GM18498 (cell line): ENCODE data around the gene RUNX1.

Source experiments
- ATAC-seq: cut with Tn5 transposase; IDR thresholded peaks from one replicate; pipeline ENCODE4 v1.9.1; 2021; ENCODE audit warnings: mild to moderate bottlenecking, moderate library complexity; ENCODE audit not compliant: unreplicated experiment

The RUNX1 gene

GRCh38 chr21:34949499-34949898 lies 99.6 kb downstream of the RUNX1 start:
- ATAC-seq = no peak

- no peak for ATAC-seq
Observed at GRCh38 chr21:34949030-34949429, 100.1 kb downstream of the RUNX1 start.

- ATAC-seq = no peak
Observed at GRCh38 chr21:34948157-34948556, 100.9 kb downstream of the RUNX1 start.

- ATAC-seq = no peak
Observed at GRCh38 chr21:34946916-34947534, 102.1 kb downstream of the RUNX1 start.

- ATAC-seq = no peak
Observed at GRCh38 chr21:34946385-34946840, 102.7 kb downstream of the RUNX1 start.

- no peak for ATAC-seq
Observed at GRCh38 chr21:34945288-34945687, 103.8 kb downstream of the RUNX1 start.

GRCh38 chr21:34944015-34944755 lies 104.9 kb downstream of the RUNX1 start:
- ATAC-seq = no peak

- no peak for ATAC-seq
Observed at GRCh38 chr21:34942911-34943310, 106.2 kb downstream of the RUNX1 start.

- ATAC-seq = no peak
Observed at GRCh38 chr21:34941162-34941561, 107.9 kb downstream of the RUNX1 start.

- no peak for ATAC-seq
Observed at GRCh38 chr21:34939673-34940331, 109.3 kb downstream of the RUNX1 start.

GRCh38 chr21:34938089-34938764 lies 110.9 kb downstream of the RUNX1 start:
- no peak for ATAC-seq

GRCh38 chr21:34936883-34937563 lies 112.1 kb downstream of the RUNX1 start:
- ATAC-seq = no peak

- ATAC-seq = no peak
Observed at GRCh38 chr21:34936371-34936789, 112.7 kb downstream of the RUNX1 start.

GRCh38 chr21:34935898-34936297 lies 113.2 kb downstream of the RUNX1 start:
- ATAC-seq = no peak

GRCh38 chr21:34935452-34935851 lies 113.7 kb downstream of the RUNX1 start:
- no peak for ATAC-seq

GRCh38 chr21:34934350-34934749 lies 114.8 kb downstream of the RUNX1 start:
- ATAC-seq = no peak

- ATAC-seq = peak; percentile 67
Observed at GRCh38 chr21:34933609-34934335, 115.3 kb downstream of the RUNX1 start.

GRCh38 chr21:34932233-34932632 lies 116.9 kb downstream of the RUNX1 start:
- no peak for ATAC-seq

GRCh38 chr21:34930971-34931370 lies 118.1 kb downstream of the RUNX1 start:
- ATAC-seq = no peak

GRCh38 chr21:34928637-34929036 lies 120.5 kb downstream of the RUNX1 start:
- ATAC-seq = no peak
